ENCODE results near the gene BANF1.
A peak's percentile ranks its signal among the peaks of the same experiment; 100 is the strongest.
"Not testable (repeated sequence)": the region's sequence is repeated elsewhere in the genome, so short reads cannot be mapped to it uniquely, and the experiment has no call there.

Gene BANF1

DNA sequence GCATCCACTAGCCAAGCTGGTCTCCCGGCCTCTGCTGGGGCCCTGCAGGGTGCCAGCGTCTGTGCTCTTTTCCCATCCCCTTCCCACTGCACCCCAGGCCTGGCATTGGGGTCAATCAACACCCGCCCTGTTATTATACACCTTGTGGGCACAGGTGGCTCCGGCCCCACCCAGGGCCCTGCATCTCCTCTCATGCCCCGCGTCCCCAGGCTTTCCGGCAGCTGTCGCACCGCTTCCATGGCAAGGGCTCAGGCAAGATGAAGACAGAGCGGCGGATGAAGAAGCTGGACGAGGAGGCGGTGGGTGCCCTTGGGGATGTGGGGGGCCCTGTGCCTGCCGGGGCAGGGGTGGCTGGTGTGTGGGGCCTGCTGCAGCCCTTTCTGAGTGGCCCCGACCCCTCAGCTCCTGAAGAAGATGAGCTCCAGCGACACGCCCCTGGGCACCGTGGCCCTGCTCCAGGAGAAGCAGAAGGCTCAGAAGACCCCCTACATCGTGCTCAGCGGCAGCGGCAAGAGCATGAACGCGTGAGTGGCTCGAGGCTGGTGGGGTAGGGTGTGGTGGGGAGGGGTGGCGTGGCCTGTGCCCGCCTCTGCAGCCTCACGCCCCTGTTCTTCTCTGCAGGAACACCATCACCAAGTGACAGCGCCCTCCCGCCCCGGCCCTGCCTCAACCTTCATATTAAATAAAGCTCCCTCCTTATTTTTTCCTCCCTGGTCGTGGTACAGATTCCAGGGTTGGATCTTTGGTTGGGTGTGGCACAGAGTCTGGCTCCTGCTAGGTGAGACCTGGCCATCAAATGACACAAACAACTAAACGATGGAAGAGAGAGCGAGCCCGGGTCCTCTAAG is 23.7 kb upstream of the BANF1 start:
- ATAC-seq, result no peak

DNA sequence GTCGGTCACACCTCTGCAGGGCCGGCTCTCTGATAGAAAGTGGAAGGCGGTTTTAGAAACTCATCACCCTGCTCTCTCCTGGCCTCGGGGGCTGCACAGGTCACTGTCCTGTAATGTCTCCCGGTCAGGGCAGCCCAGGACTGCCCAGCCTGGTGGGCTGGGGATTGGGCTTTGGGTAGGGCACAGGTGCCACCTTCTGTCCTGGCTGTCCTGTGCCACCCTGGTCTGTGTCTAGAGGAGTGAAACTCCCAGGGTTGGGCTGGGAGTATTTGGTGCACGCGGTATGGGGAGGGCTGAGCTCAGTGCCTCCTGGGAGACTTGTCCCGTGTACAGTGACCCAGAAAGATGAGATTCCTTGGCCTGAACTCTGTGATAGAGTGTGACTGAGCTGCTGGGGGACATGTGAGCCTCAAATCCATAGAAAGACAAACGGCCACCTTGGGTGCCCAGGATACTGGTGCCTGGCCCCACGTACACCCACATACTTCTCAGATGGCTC is 23.0 kb upstream of the BANF1 start:
- ATAC-seq, result no peak

GRCh38 chr11:65981101-65981740 is 21.1 kb upstream of the BANF1 start:
- ATAC-seq, result no peak

DNA sequence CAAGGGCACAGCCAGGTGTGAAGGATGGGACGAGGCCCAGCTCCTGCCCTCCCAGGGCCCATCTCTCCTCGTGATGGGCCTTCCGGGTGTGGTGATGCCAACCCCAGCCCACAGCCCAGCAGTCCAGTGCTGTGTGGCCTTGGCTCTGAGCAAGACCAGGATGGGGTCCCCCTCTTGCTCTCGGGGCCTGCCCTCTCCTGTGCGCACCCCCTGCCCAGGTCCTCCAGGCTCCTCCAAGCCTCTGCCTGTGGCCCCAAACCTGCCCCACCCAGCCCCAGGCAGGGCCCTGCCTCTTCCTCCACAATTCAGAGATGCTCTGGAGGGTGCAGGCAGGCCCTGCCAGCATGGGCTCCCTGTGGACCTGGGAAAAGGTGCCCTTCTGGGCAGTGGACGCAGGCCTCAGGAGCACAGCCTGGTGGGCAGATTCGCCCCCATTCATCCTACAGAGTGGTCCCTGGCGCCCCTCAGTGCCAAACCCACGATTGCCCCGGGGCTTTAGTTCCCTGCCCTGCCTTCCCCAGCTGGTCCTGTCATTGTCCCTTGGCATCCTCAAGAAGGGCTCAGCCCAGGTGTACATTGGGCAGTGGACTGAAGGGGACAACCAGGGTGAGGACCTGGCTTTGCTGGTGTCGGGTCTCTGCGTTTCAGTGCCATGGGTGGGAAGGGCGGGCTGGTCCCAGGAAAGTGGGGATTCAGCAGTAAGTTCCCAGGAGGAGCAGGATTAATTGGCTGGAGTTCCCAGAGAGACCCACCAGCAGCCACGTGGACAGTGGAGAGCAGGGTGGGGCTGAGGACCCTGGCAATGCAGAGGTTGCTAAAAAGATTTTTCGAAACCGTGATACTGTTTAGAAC is 20.1 kb upstream of the BANF1 start:
- ATAC-seq, result no peak

DNA sequence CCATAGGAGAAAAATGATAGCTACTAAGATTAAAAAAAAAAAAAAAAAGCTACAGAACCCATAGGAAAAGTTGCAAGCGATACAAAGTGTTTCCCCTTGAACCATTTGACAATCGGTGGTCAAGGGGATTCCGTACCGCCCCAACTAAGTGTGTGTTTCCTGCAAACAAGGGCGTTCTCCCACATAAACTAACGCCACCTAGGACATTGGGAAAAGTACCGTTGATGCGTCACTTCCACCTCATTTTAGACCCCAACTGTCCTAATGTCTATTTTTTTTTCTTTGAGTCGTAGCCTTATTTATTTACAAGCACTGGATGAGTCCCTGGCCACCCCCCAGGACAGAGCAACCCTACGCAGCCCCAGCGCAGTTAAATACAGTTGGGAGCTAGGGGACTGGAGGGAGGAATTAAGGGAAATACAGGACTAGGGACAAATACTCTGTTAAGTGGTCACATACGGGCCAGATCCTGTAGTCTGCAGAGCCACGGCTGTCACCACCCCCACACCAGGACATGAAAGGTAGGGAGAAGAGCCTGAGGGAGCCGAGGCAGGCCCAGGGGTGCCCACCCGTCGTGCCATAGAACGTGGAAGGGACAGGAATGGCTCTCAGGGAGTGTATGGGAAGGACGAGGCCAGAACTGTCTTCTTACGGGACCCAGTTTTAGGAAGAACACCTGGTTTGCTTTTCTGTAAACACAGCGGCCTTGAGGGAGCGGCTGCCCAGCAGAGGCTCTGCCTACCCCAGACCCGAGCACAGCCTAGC is 19.3 kb upstream of the BANF1 start:
- ATAC-seq, result no peak

- no peak for ATAC-seq
Measured at GRCh38 chr11:65983589-65983987, 18.7 kb upstream of the BANF1 start.

DNA sequence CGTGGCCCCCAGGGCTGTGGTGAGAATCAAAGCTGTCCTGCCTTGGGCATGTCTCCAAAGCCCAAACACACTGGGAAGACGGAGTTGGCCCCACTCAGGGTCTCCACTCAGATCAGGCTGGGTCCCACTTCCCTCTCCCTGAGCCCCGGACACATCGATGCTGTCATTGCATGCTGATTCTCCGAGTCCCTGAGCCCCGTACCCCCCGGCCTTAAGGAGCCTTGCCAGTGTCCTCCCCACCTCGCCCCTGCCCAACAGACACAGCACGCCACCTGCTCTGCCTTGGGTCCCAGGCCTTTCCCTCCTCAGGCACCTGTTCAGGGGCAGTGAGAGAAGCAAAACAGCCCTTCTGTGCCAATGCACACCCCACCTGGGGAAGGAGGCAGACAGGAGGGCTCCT is 15.0 kb upstream of the BANF1 start:
- ATAC-seq, result no peak

- peak; percentile 99 for ATAC-seq
Measured at GRCh38 chr11:65988791-65989592, 13.3 kb upstream of the BANF1 start.

DNA sequence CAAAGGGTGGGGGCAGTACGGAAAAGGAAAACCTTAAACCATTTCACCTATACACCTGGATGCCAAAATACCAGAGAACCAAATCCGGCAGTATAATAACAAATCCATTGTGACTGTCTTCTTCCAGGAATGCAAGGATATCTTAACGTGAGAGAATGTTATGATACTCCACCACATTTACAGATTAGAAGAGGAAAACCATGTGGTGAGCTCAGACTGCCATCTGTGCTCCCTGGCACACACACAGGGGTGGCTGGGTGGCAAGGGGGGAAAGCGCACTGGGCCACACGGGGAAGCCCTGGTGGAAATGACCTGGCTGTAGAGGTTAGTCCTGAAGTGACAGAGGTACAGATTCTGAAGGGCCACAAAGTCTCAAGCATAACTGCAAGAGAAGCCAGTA is 10.2 kb upstream of the BANF1 start:
- ATAC-seq, result no peak

DNA sequence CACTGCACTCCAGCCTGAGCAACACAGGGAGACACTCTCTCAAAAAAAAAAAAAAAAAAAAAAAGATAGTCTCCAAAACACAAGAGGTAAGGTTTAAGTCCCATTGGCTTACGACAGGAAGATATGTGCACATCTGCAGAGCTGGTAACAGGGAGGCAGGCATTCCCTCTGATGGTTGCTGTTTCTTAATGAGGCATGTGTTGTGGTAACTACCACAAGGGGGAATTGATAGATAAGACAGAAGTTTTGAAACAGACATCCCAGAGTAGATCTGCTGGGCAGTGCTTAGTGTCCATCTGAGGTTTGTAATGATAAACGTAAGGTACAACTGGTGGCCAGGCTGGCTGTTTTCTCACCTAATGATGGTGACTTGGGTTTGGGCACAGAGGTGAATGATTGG is 5.0 kb upstream of the BANF1 start:
- ATAC-seq, result no peak

GRCh38 chr11:66002648-66003225 is 434 bp downstream of the BANF1 start:
- ATAC-seq, result peak; percentile 73 to 75

DNA sequence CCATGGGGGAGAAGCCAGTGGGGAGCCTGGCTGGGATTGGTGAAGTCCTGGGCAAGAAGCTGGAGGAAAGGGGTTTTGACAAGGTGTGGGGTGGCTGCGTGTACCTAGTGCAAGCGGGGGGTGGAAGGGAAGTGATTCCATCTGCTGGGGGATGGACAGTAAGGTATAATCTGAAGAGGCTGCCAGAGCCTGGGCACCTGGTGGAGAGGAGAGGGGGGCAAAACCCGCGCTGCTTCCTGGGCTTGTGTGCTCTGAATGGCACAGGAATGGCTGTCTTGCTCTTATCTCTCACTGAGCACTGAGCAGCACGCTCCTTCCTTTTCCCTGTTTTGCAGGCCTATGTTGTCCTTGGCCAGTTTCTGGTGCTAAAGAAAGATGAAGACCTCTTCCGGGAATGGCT is 988 bp downstream of the BANF1 start:
- ATAC-seq, result no peak

- no peak for ATAC-seq
Measured at GRCh38 chr11:66004186-66004585, 1.9 kb downstream of the BANF1 start.

DNA sequence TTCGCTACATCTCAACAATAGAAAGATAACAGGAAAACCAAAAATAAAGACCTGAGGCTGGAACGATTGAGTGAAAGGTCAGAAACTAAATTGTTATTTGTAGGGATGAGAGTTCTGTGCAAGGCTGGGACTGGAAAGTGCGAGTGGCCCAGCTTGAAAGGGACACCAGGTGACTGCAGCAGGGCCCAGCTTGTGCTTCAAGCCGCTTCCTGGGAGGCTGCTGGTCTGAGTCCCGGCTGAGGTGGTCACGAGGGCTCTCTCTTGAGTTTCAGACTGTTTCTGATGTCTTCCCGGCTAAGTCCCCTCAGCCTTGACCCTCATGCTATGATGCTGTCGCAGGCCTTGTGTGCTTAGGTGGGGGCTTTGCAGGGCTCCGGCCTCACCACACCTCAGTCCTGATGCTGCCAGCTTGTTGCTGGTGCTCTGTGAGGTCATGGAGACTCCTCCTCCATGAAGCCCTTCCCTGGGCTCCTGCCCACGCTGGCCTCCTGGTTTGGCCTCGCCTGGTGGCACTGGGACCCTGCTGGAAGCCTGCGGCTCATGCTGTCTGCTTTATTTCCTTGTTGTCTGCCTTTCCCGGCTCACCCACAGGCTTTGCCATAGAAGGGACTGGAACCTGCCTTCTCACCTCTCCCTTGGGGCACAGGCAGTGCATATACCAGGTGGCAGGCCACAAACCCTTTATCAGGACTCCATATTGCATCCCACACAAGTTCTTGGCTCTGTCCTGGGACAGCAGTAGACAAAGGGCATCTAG is 4.0 kb downstream of the BANF1 start:
- ATAC-seq, result no peak

GRCh38 chr11:66006891-66007176 is 4.5 kb downstream of the BANF1 start:
- ATAC-seq, result no peak

GRCh38 chr11:66007201-66007634 is 4.9 kb downstream of the BANF1 start:
- no peak for ATAC-seq

- no peak for ATAC-seq
Measured at GRCh38 chr11:66008095-66008467, 5.8 kb downstream of the BANF1 start.

DNA sequence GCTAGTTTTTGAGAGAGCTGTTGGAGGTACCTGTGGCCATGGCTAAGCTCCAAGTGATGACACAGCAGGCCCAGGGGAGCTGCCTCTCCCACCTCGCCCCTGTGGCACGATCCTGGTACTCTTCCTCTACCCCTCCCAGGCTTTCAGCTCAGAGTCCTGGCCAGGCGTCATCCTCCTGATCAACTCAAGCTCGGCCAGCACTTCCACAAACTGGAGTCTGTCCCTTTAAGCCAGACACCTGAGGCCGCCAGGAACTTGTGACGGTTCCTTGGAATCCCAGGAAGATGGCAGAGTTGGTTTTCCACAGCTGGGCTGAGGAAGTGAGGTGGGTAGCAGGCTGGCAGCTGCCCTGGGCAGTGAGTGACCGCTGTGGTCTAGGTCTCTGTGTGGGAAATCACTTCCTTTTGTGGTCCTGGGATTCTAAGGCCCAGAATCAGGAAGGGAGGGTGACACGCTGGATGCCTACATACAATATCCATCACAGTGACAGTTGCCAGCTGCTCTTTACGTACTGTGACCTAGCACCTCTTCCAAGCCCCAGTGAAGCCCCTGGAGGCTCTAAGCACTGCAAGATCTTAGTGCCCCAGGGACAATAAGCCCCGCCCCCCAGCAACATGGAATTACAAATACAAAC is 6.3 kb downstream of the BANF1 start:
- no peak for ATAC-seq

GRCh38 chr11:66010036-66010435 is 7.7 kb downstream of the BANF1 start:
- ATAC-seq, result not testable (repeated sequence)

GRCh38 chr11:66011239-66011784 is 9.0 kb downstream of the BANF1 start:
- ATAC-seq, result no peak
